ENCODE results near the gene MSANTD4.
"Not testable (repeated sequence)": the region's sequence is repeated elsewhere in the genome, so short reads cannot be mapped to it uniquely, and the experiment has no call there.

MSANTD4 gene

GRCh38 chr11:106021967-106022794 is at the start of gene MSANTD4:
MSANTD4 (minus strand) TSS chr11:106022240; CDS start chr11:106010917, 11,323 bp downstream.
- DNase-seq: peak; percentile 92 to 96 (median 95)

DNA sequence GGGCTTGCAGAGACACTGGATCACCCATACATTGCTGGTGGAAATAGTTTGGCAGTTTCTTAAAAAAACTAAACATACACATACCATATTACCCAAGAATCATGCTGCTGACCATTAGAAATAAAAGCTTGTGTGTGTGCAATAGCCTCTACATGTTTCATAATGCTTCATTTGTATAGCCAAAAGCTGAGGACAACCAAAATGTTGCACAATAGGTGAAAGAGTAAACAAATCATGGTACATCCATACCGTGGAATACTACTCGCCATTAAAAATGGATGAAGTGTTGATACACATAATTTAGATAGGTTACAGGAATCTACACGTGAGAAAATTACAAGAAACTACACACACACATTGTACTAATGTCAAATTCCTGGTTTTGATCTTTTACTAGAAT is 48.6 kb upstream of the MSANTD4 start:
- DNase-seq: no peak

GRCh38 chr11:106063009-106063408 is 41.0 kb upstream of the MSANTD4 start:
- DNase-seq: no peak

DNA sequence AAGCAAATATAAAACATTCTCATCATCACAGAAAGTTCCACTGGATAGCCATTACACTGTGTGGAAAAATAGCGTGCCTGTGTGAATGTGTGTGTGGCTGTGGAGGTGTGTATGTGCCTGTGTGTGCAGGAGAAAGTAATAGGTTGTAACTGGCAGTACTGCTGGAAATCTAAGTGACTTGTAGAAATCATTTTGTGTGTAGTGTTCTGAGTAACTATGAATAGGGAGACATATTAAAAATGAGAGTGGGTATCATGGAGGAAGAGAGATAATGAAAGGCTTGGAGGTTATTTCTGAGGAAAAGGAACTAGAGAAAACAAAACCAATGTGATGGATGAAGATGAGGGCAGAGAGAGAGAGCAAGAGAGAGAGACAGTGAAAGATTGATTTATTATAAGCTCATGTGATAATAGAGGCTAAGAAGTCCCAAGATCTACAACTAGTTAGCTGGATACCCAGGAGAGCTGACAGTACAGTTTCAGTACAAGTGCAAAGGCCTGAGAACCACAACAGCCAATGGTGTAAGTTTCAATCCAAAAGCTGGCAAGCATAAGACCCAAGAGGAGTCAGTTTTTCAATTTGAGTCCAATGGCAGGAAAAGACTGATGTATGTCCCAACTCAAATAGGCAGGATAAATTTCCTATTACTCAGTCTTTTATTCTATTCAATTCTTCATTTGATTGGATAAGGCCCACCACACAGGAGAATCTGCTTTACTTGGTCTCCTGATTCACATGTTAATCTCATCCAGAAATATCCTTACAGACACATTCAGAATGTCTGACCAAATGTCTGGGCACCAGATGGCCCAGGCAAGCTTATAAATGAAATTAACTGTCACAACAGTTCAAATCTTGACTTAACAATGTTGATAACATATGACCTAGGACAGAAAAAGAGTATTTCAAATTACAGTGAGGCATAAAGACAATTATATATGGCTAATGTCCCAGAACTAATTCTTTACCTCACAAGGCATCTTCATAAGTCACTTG is 40.2 kb upstream of the MSANTD4 start:
- DNase-seq: no peak

DNA sequence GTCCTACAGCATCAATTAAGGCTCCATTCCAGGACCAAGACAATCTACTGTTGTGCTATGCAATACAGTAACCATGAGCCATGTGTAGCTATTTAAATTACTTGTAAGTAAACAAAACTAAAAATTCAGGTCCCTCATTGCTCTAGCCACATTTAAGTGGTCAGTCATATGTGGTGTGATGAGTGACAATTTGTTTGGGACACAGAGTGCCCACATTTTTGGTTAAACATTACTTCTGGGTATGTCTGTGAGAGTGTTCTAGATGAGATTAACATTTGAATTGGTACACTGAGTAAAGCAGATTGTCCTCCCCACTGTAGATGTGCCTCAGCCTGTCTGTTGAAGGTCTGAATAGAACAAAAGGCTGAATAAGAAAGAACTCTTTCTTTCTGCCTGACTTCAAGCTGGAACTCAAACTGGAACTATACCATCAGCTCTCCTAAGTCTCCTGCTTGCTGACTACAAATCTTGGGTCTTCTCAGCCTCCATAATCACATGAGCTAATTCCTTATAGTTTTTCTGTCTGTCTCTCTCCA is 39.3 kb upstream of the MSANTD4 start:
- no peak for DNase-seq

DNA sequence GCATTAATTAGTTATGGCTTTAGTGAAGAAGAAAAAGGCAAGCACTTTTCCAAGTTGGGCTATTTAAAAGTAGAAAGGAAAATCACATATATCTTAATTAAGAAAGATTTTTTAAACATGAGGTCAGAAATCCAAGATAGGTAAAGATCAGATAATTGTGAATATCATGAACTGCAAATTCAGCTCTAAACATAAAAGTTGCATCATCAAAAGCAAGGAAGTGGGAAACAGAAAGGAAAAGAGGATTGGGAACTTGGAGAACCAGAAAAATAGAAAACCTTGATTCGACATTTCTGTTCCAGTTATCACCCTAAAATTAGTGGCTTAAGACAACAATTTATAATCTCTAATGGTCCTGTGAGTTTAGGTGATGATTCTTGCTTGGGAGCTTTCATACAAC is 37.6 kb upstream of the MSANTD4 start:
- no peak for DNase-seq

- DNase-seq: not testable (repeated sequence)
Observed at GRCh38 chr11:106058377-106058776, 36.3 kb upstream of the MSANTD4 start.

- DNase-seq: no peak
Observed at GRCh38 chr11:106051103-106051502, 29.1 kb upstream of the MSANTD4 start.

GRCh38 chr11:106049727-106050476 is 27.9 kb upstream of the MSANTD4 start:
- DNase-seq: no peak

DNA sequence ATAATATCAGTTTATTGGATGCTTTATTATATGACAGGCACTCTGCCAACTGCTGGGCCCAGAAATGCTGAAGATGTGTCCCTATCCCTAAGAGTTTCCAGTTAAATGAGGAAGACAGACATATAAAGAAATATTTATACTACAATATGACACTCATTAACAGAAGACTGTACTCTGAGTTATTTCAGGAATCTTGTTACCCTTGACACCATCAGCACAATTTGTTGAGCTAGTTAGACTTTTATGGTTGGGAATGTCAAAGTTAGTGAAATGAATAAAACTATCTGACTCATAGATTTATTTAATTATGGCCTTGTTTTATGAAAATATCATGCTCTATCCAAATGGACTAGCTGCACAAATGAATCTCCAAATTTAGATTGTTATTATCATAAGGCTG is 25.6 kb upstream of the MSANTD4 start:
- no peak for DNase-seq

DNA sequence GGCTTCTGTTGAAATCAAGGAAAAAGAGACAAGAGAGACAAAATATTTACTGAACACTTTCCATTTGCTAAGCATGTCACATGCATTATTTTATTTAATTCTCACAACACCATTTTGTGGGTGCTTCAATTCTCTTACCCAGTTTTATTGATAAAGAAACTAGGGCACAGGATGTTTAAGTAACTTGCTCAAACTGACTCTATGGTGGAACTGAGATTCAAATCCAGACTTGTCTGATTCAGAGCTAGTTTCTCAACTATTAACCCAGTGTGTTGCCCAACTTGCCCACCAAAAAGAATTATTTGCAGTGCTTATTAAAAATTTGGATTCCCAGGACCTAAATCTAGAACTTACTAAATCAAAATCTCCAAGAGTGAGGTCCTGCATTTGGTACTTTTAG is 21.5 kb upstream of the MSANTD4 start:
- no peak for DNase-seq

GRCh38 chr11:106032861-106033260 is 10.8 kb upstream of the MSANTD4 start:
- DNase-seq: no peak

DNA sequence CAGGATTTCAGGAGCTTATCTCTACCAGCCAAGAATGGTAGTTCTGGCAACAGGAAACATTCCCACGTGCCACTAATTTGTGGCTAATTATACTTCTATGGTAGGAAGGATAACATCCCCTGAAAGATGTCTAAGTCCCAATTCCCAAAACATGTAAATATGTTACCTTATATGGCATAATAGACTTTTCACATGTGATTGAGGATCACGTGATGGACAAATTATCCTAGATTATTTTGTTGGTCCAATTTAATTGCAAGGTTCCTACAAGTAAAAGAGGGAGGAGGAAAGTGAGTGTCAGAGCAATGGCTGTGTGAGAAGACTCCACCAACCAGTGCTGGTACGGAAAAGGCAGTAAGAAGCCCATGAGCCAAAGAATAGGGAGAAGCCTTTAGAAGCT is 9.9 kb upstream of the MSANTD4 start:
- DNase-seq: no peak

GRCh38 chr11:106031202-106031810 is 9.3 kb upstream of the MSANTD4 start:
- no peak for DNase-seq

- no peak for DNase-seq
Observed at GRCh38 chr11:106030609-106031008, 8.6 kb upstream of the MSANTD4 start.

- DNase-seq: peak in 2 of 6 experiments; percentile 28 to 51
Observed at GRCh38 chr11:106022795-106023275, 795 bp upstream of the MSANTD4 start.

GRCh38 chr11:106021181-106021966 is 666 bp downstream of the MSANTD4 start:
- peak in 1 of 6 experiments; percentile 47 for DNase-seq

DNA sequence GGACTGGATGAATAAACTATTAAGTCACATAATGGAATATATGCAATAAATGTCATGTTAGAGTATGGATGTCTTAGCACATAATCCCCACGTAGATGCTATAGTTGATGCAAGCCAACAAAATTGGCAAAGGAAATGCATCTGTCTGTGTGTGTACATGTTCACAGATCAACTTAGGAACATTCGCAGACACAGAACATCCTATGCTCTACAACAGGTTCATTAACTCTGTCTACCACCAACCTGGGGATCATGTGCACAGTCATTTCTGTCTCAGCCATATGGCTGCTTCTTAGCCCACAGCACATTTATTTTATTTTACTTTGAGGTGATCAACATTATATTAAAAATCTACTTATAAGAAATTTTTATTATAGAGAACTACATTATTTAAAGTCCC is 4.9 kb downstream of the MSANTD4 start:
- DNase-seq: no peak

GRCh38 chr11:106015066-106015465 is 7.0 kb downstream of the MSANTD4 start:
- DNase-seq: no peak

- DNase-seq: no peak
Observed at GRCh38 chr11:106014620-106015019, 7.4 kb downstream of the MSANTD4 start.

DNA sequence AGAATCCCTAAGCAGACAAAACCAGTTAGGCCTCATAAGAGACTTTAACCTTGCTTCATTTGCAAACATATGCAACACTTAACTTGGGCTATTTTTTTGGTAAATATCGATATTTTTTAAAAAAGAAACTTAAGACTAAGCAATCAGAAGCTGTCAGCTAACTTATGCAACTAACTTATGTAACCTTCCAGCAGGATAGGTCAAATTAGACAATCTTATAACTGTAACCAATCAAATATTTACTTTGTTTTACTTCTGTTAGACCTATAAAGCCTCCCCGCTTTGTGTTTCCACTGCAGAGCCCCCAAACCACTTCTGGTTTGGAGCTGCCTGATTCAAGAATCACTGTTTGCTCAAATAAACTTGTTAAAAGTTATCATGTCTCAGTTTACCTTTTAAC is 8.0 kb downstream of the MSANTD4 start:
- DNase-seq: no peak
